Measurements from ENCODE around the gene KRT14. TPM values are rescaled to one million over a fixed set of nuclear protein-coding genes. Genes with fewer than 3 reads are reported as not detected.

KRT14 gene
- total RNA-seq, 8 experiments from 2014 or later, result 0.18 to 1.3 (median 0.54) TPM; not detected in 3

GRCh38 chr17:41553987-41554680 is 32.6 kb downstream of the KRT14 start:
- in situ Hi-C loops (cut with MboI; ENCODE audit: low pct_unique_long_range_greater_than_20kb in 2 of 9, low sequenced_read_pairs in 9 of 9, unreplicated experiment in 9 of 9), result loop anchor here in 3 of 9 experiments (10.0 to 25.0 kb wide), 3 partner anchors 91 to 642 kb away; no protein-coding TSS in a partner anchor
- H3K4me1 ChIP-seq (replicated peaks in 1 of 2), result peaks cover under 1 to 3% of the 10 kb centered on the region in 2 donors
- no peak overlapping the region for H3K4me3 ChIP-seq
- no peak for ATAC-seq (replicated peaks in 6 of 8)
- 18 to 83% (median 62%) methylated on average over 3 to 7 of the region's 8 CpGs for WGBS, 10 experiments
- H3K27ac ChIP-seq, result no peak overlapping the region

DNA sequence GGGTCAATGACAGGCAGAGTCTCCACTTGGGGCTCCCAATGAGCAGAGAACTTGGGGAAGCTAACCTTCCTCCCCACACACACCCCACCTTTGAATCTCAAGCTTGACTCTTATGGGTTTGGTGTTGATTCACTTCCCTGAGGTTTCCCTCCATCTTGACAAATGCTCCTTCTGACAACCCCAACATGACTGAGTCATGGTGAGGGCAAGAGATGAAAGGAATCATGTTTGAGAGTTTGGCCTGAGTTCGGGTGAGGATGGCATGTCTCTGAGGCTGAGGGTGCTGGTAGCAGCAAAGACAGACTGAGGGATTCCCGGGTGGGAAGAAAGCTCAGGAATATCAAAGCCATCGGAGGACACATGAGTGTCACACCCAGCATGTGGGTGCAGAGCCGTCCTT is 33.5 kb downstream of the KRT14 start:
- 59 to 100% (median 83%) methylated on average over 1 to 4 of the region's 4 CpGs; no CpG with 5 or more reads in 4 of the 10 experiments for WGBS, 10 experiments
- Histone ChIP-seq H3K4me3 (no peak overlapping the region), H3K4me1 (replicated peaks in 1 of 2) (peaks cover 7 to 10% of the 10 kb centered on the region in 2 donors), H3K27ac (no peak overlapping the region)
- no peak for ATAC-seq (replicated peaks in 6 of 8)
- in situ Hi-C loops (cut with MboI; ENCODE audit: low pct_unique_long_range_greater_than_20kb in 2 of 9, low sequenced_read_pairs in 9 of 9, unreplicated experiment in 9 of 9), result loop anchor here in 3 of 9 experiments (10.0 to 25.0 kb wide), 3 partner anchors 92 to 641 kb away; no protein-coding TSS in a partner anchor

DNA sequence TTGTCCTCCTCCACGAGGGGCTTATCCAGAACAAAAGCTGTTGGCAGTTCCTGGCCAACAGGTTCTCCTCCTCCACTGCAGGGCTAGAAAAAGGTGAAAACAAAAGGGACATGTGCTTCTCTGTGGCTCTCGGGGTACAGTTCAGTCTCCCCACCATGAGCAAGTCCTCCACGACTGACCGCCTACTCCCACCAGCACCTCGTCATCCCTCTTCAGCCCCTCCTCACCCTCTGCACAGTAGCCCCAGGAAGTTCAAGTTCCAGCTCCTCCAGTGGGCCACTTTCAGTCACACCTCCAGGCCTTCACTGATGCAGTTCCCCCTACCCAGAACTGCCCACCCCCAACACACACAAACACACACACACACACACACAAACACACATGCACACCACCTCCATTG is 34.2 kb downstream of the KRT14 start:
- H3K27ac ChIP-seq, result no peak overlapping the region
- ATAC-seq (replicated peaks in 6 of 8), result no peak
- WGBS, 10 experiments, result 51 to 100% (median 100%) methylated on average over 1 to 3 of the region's 5 CpGs; no CpG with 5 or more reads in 7 of the 10 experiments
- H3K4me3 ChIP-seq, result no peak overlapping the region
- in situ Hi-C loops (cut with MboI; ENCODE audit: low pct_unique_long_range_greater_than_20kb in 2 of 9, low sequenced_read_pairs in 9 of 9, unreplicated experiment in 9 of 9), result loop anchor here in 3 of 9 experiments (10.0 to 25.0 kb wide), 3 partner anchors 92 to 640 kb away; no protein-coding TSS in a partner anchor
- peaks cover 7 to 10% of the 10 kb centered on the region in 2 donors for H3K4me1 ChIP-seq (replicated peaks in 1 of 2)

GRCh38 chr17:41551365-41551764 is 35.3 kb downstream of the KRT14 start:
- Histone ChIP-seq H3K27ac (no peak overlapping the region), H3K4me1 (replicated peaks in 1 of 2) (peaks cover 7 to 10% of the 10 kb centered on the region in 2 donors), H3K4me3 (no peak overlapping the region)
- ATAC-seq (replicated peaks in 6 of 8), result no peak
- in situ Hi-C loops (cut with MboI; ENCODE audit: low pct_unique_long_range_greater_than_20kb in 2 of 9, low sequenced_read_pairs in 9 of 9, unreplicated experiment in 9 of 9), result loop anchor here in 3 of 9 experiments (10.0 to 25.0 kb wide), 3 partner anchors 93 to 639 kb away; no protein-coding TSS in a partner anchor
- WGBS, 10 experiments, result 0 to 70% (median 52%) methylated on average over 1 to 5 of the region's 5 CpGs; no CpG with 5 or more reads in 2 of the 10 experiments

DNA sequence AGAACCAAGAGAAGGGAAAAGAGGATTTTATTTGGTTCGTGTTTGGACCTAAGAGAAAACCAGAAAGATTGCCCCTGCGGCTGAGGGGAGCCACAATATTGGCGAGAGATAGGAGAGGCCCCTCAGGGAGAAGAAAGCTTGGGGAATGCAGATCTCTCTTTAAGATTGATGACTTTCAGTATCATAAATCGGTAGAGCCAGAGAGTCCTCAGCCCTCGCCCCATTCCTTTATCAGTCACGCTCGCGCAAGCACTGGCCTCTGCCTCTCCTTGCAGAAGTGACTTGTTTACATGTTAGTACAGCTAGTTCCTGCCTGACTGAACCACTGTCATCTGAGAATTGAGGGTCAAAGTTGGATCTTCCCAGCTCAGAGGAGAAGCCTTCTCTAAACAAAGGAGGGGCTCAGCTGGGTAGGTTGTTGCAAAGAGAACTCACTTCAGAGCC is 37.1 kb downstream of the KRT14 start:
- in situ Hi-C loops (cut with MboI; ENCODE audit: low pct_unique_long_range_greater_than_20kb in 2 of 9, low sequenced_read_pairs in 9 of 9, unreplicated experiment in 9 of 9), result loop anchor here in 3 of 9 experiments (10.0 to 25.0 kb wide), 3 partner anchors 95 to 637 kb away; no protein-coding TSS in a partner anchor
- Histone ChIP-seq H3K27ac (no peak overlapping the region), H3K4me3 (no peak overlapping the region), H3K4me1 (replicated peaks in 1 of 2) (peaks cover 10 to 14% of the 10 kb centered on the region in 2 donors)
- no peak for ATAC-seq (replicated peaks in 6 of 8)
- 31 to 92% (median 73%) methylated on average over 1 to 8 of the region's 8 CpGs; no CpG with 5 or more reads in 1 of the 10 experiments for WGBS, 10 experiments

DNA sequence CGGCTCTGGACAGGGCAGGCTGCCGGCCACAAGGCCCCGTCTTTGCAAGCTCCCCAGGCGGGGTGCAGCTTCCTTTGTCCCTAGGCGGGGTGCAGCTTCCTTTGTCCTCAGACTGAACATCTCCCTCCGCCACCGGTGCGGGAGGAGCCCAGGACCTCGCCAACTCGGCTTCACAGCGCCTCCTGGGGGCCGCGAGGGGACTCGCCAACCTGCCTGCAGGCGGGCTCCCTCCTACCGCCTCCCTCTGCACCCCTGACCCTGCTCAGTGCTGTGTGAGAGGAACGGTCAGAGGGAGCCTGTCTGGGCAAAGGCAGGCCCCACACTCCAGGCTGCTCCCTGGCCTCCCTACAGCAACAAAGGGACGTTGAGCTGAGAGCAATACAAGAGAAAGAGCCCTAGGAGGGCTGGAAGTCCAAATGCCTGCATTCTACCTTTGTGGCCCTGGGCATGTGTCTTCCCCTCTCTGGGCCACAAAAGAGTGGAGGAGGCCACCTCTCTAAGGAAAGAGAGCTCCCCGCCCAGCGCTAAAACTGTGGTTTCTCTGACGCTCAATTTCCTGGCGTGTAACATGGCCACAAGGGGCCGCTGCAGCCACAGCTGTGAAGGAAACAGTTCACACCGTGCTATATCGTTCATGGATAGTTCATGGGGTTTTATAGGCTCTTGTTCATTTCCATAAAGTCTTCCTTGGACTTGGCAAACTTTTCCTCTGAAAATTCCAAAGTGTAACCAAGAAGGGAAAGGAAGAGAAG is 37.7 kb downstream of the KRT14 start:
- Histone ChIP-seq H3K4me3 (no peak overlapping the region), H3K27ac (peak overlapping the region; percentile 14 to 50), H3K4me1 (replicated peaks in 1 of 2) (peaks cover 15 to 19% of the 10 kb centered on the region in 2 donors)
- ATAC-seq (replicated peaks in 6 of 8), result peak; percentile 73 to 96 (median 82)
- in situ Hi-C loops (cut with MboI; ENCODE audit: low pct_unique_long_range_greater_than_20kb in 2 of 9, low sequenced_read_pairs in 9 of 9, unreplicated experiment in 9 of 9), result no loop called here
- 0 to 40% (median 7%) methylated on average over 1 to 5 of the region's 25 CpGs; no CpG with 5 or more reads in 3 of the 10 experiments for WGBS, 10 experiments

DNA sequence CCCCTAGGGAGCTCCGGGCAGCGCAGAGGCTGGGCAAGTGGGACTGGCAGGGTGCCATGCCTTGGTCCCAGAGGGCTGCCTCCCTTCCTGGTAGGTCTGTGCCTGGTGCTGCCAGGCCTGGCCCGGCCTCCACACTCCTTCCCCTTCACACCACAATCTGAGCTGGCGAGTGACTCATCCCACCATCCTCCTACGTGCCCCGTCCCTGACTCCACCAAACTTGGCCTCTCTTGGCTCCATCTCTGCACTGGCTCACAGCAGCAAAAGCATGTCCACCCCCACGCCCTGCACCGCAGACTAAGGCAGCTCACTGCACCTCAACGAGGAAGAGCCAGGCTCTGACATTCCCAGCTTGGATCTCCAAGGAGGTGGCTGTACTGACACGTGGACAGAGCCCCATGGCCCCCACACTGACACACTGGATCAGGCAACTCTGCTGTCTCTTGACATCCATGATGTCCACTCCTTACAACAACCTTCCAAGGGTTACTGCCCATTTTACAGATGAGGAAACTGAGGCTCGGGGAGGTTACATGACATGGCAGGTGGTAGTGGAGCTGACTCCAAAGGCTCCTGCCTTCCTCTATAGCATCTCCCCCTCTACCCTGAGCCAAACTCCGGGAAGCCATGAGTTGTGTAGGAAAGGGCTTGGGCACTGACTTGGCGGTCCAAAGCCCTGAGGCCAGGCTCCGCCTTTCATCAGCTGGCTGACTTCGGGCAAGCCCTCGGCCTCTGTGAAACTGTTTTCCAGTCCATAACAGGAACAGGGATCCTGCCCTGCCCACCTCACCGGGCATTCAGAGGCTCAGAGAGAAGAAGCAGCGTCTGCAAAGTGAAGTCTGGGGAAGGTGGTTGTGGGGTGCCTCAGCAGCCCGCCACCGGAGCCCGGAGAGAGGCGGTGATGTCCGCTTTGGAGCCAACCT is 38.5 kb downstream of the KRT14 start:
- Histone ChIP-seq H3K4me1 (replicated peaks in 1 of 2) (peaks cover 15 to 19% of the 10 kb centered on the region in 2 donors), H3K27ac (peak overlapping the region; percentile 14 to 50), H3K4me3 (no peak overlapping the region)
- peak in 3 of 8 experiments; percentile 23 to 50 (median 43) for ATAC-seq (replicated peaks in 6 of 8)
- WGBS, 10 experiments, result 0 to 86% (median 40%) methylated on average over 1 to 7 of the region's 23 CpGs; no CpG with 5 or more reads in 3 of the 10 experiments
- in situ Hi-C loops (cut with MboI; ENCODE audit: low pct_unique_long_range_greater_than_20kb in 2 of 9, low sequenced_read_pairs in 9 of 9, unreplicated experiment in 9 of 9), result no loop called here

GRCh38 chr17:41547378-41547841 is 39.3 kb downstream of the KRT14 start:
- in situ Hi-C loops (cut with MboI; ENCODE audit: low pct_unique_long_range_greater_than_20kb in 2 of 9, low sequenced_read_pairs in 9 of 9, unreplicated experiment in 9 of 9), result no loop called here
- no peak overlapping the region for H3K27ac ChIP-seq

GRCh38 chr17:41546819-41547218 is 39.9 kb downstream of the KRT14 start:
- in situ Hi-C loops (cut with MboI; ENCODE audit: low pct_unique_long_range_greater_than_20kb in 2 of 9, low sequenced_read_pairs in 9 of 9, unreplicated experiment in 9 of 9), result no loop called here
- WGBS, 10 experiments, result 80 to 100% (median 100%) methylated on average over 1 to 3 of the region's 3 CpGs; no CpG with 5 or more reads in 3 of the 10 experiments
- ATAC-seq (replicated peaks in 6 of 8), result no peak
- peaks cover 15 to 19% of the 10 kb centered on the region in 2 donors for H3K4me1 ChIP-seq (replicated peaks in 1 of 2)
- no peak overlapping the region for H3K4me3 ChIP-seq
- no peak overlapping the region for H3K27ac ChIP-seq

More at GRCh38 chr17:41547378-41547841, 39.3 kb downstream of the KRT14 start:
- WGBS, 10 experiments, result 50 to 80% methylated on average over 1 of the region's 9 CpGs; no CpG with 5 or more reads in 8 of the 10 experiments
- H3K4me3 ChIP-seq, result no peak overlapping the region
- no peak for ATAC-seq (replicated peaks in 6 of 8)
- H3K4me1 ChIP-seq (replicated peaks in 1 of 2), result peaks cover 15 to 19% of the 10 kb centered on the region in 2 donors

- peaks cover 15 to 19% of the 10 kb centered on the region in 2 donors for H3K4me1 ChIP-seq (replicated peaks in 1 of 2)
- no peak overlapping the region for H3K27ac ChIP-seq
- in situ Hi-C loops (cut with MboI; ENCODE audit: low pct_unique_long_range_greater_than_20kb in 2 of 9, low sequenced_read_pairs in 9 of 9, unreplicated experiment in 9 of 9), result no loop called here
- 0 to 17% methylated on average over 1 of the region's 13 CpGs; no CpG with 5 or more reads in 8 of the 10 experiments for WGBS, 10 experiments
- no peak overlapping the region for H3K4me3 ChIP-seq
- ATAC-seq (replicated peaks in 6 of 8), result no peak
Observed at GRCh38 chr17:41545829-41546410, 40.8 kb downstream of the KRT14 start.

DNA sequence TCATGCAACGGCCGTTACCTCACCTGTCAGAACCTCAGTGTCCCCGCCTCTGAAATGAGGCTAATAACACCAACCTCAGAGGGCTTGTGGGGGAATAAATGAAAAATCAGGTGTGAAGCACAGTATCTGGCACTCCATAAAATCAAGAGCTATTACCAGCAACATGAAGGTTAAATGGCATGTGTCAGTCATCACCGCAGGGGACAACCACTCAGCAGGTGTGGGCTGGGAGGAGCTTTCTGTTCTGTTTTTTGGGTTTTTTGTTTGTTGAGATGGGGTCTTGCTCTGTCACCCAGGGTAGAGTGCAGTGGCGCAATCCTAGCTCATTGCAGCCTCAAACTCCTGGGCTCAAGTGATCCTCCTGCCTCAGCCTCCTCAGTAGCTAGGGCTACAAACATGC is 41.8 kb downstream of the KRT14 start:
- WGBS, 10 experiments, result 69 to 100% (median 97%) methylated on average over 1 to 4 of the region's 5 CpGs; no CpG with 5 or more reads in 2 of the 10 experiments

More for the DNA sequence above, 41.8 kb downstream of the KRT14 start:
- Histone ChIP-seq H3K4me3 (no peak overlapping the region), H3K4me1 (replicated peaks in 1 of 2) (peaks cover 15 to 19% of the 10 kb centered on the region in 2 donors), H3K27ac (peak overlapping the region; percentile 43 to 72)
- in situ Hi-C loops (cut with MboI; ENCODE audit: low pct_unique_long_range_greater_than_20kb in 2 of 9, low sequenced_read_pairs in 9 of 9, unreplicated experiment in 9 of 9), result no loop called here
- no peak for ATAC-seq (replicated peaks in 6 of 8)

All from motor neuron (in vitro differentiated cells).